ENCODE measurements around the gene CCIN. TPM values are rescaled to one million over a fixed set of nuclear protein-coding genes. Genes with fewer than 3 reads are reported as not detected.

The CCIN gene
- total RNA-seq, 1 experiment from 2014 or later, result 0.20 TPM

- Histone ChIP-seq H3K27me3 (ENCODE audit: insufficient read depth, low read length) (no peaks in the 10 kb centered on the region), H3K9me3 (ENCODE audit: control insufficient read depth in 1 of 2, insufficient read depth in 1 of 2, low read depth in 1 of 2, low read length in 2 of 2) (no peaks in the 10 kb centered on the region), H3K9me2 (ENCODE audit: insufficient read depth) (no peaks in the 10 kb centered on the region), H3K9ac (ENCODE audit: low read length) (no peak overlapping the region), H3K27ac (ENCODE audit: low read depth, low read length) (no peak overlapping the region), H3K79me2 (ENCODE audit: insufficient read depth, low read length) (peaks cover 94% of the 10 kb centered on the region), H3K4me3 (replicated peaks in 1 of 2; ENCODE audit: low read depth in 1 of 2, low read length in 2 of 2) (no peak overlapping the region), H3K4me2 (ENCODE audit: low read length) (no peak overlapping the region), H4K20me1 (ENCODE audit: insufficient read depth) (0 out of 2 replicates have a peak, but pooled peaks cover 3% of the 10 kb centered on the region), H3K4me1 (ENCODE audit: control insufficient read depth in 1 of 2, insufficient read depth in 2 of 2, low read length in 2 of 2) (no peaks in the 10 kb centered on the region), H3K36me3 (ENCODE audit: control insufficient read depth in 1 of 2, insufficient read depth in 2 of 2, low read length in 2 of 2) (peaks cover 61 to 70% of the 10 kb centered on the region in 2 experiments), H2AFZ (ENCODE audit: low read depth, low read length, poor library complexity, severe bottlenecking) (no peak overlapping the region)
- intact Hi-C loops (cut with micrococcal nuclease), result no loop called here
- DNase-seq (ENCODE audit: low read depth, low spot score), result no peak
- RAD21 ChIA-PET (ENCODE audit: low non-redundant PET in 1 of 2, low total read pairs in 2 of 2, uncharacterized antibody in 2 of 2, unreplicated experiment in 2 of 2), result no interaction called here
- CTCF ChIA-PET, result no interaction called here
- ATAC-seq, result no peak
- POLR2A ChIA-PET, result interaction anchor here (1.7 kb wide), 1 partner anchor 18 kb away, joined by 5 read pairs; the partner anchor contains the start of gene CLTA
- no peak for TF ChIP-seq POLR2AphosphoS5 (IDR thresholded peaks at IDR 0.05; ENCODE audit: low read depth, low read length)
- BruUV-seq (replicated peaks), result no TSS peak
Observed at GRCh38 chr9:36208521-36209253, 39.5 kb downstream of the CCIN start.

GRCh38 chr9:36210722-36211121 lies 41.5 kb downstream of the CCIN start:
- DNase-seq (ENCODE audit: low read depth, low spot score), result no peak
- no TSS peak for BruUV-seq (replicated peaks)
- Histone ChIP-seq H3K79me2 (ENCODE audit: insufficient read depth, low read length) (peaks cover 74% of the 10 kb centered on the region), H3K27me3 (ENCODE audit: insufficient read depth, low read length) (no peaks in the 10 kb centered on the region), H3K9ac (ENCODE audit: low read length) (no peak overlapping the region), H3K27ac (ENCODE audit: low read depth, low read length) (no peak overlapping the region), H3K4me3 (replicated peaks in 1 of 2; ENCODE audit: low read depth in 1 of 2, low read length in 2 of 2) (no peak overlapping the region), H4K20me1 (ENCODE audit: insufficient read depth) (0 out of 2 replicates have a peak, but pooled peaks cover 3% of the 10 kb centered on the region), H3K9me3 (ENCODE audit: control insufficient read depth in 1 of 2, insufficient read depth in 1 of 2, low read depth in 1 of 2, low read length in 2 of 2) (no peaks in the 10 kb centered on the region), H2AFZ (ENCODE audit: low read depth, low read length, poor library complexity, severe bottlenecking) (no peak overlapping the region), H3K4me2 (ENCODE audit: low read length) (no peak overlapping the region), H3K9me2 (ENCODE audit: insufficient read depth) (no peaks in the 10 kb centered on the region), H3K4me1 (ENCODE audit: control insufficient read depth in 1 of 2, insufficient read depth in 2 of 2, low read length in 2 of 2) (no peaks in the 10 kb centered on the region), H3K36me3 (ENCODE audit: control insufficient read depth in 1 of 2, insufficient read depth in 2 of 2, low read length in 2 of 2) (peaks cover 51 to 52% of the 10 kb centered on the region in 2 experiments)
- intact Hi-C loops (cut with micrococcal nuclease), result no loop called here
- no peak for ATAC-seq
- POLR2A ChIA-PET, result no interaction called here
- RAD21 ChIA-PET (ENCODE audit: low non-redundant PET in 1 of 2, low total read pairs in 2 of 2, uncharacterized antibody in 2 of 2, unreplicated experiment in 2 of 2), result no interaction called here
- CTCF ChIA-PET, result no interaction called here
- TF ChIP-seq SP1 (IDR thresholded peaks at IDR 0.05; ENCODE audit: low read depth), result no peak
- TF ChIP-seq EZH2 (IDR thresholded peaks at IDR 0.05), result no peak
- no peak for TF ChIP-seq SRF (IDR thresholded peaks at IDR 0.05; ENCODE audit: low read depth)
- TF ChIP-seq ZFX (IDR thresholded peaks at IDR 0.05), result no peak
- TF ChIP-seq TCF7L2 (IDR thresholded peaks at IDR 0.05; ENCODE audit: borderline replicate concordance, extremely low read depth, insufficient read depth, insufficient read length), result no peak
- no peak for TF ChIP-seq POLR2AphosphoS5 (IDR thresholded peaks at IDR 0.05; ENCODE audit: low read depth, low read length)

All from HCT116 (cell line).